Glomerular visceral epithelial cell (primary cell): ENCODE measurements around the gene DCX.
A peak's percentile ranks its signal among the peaks of the same experiment; 100 is the strongest.

Experiments used
- DNase-seq: peaks from one replicate; pipeline ENCODE4 v3.0.0-alpha.2; 2016; ENCODE audit errors: extremely low spot score

Gene DCX

GRCh38 chrX:111411983-111412382 lies at the start of gene DCX:
TSS of gene DCX (minus strand) at chrX:111412192. CDS start at chrX:111410398, 1,794 bp downstream.
- no peak for DNase-seq

- DNase-seq, result no peak
Observed at GRCh38 chrX:111460607-111461006, 48.6 kb upstream of the DCX start.

GRCh38 chrX:111447298-111447697 lies 35.3 kb upstream of the DCX start:
- DNase-seq, result peak; percentile 1

- peak; percentile 13 for DNase-seq
Observed at GRCh38 chrX:111445485-111445884, 33.5 kb upstream of the DCX start.

GRCh38 chrX:111444881-111445280 lies 32.9 kb upstream of the DCX start:
- DNase-seq, result no peak

- DNase-seq, result no peak
Observed at GRCh38 chrX:111443946-111444345, 32.0 kb upstream of the DCX start.

- no peak for DNase-seq
Observed at GRCh38 chrX:111442791-111443190, 30.8 kb upstream of the DCX start.

GRCh38 chrX:111435469-111435868 lies 23.5 kb upstream of the DCX start:
- DNase-seq, result no peak

- DNase-seq, result no peak
Observed at GRCh38 chrX:111431001-111431400, 19.0 kb upstream of the DCX start.

GRCh38 chrX:111411557-111411956 lies 435 bp downstream of the DCX start:
- DNase-seq, result no peak

GRCh38 chrX:111410590-111411078 lies 1.4 kb downstream of the DCX start:
- no peak for DNase-seq

GRCh38 chrX:111409326-111409725 lies 2.7 kb downstream of the DCX start:
- DNase-seq, result no peak

- DNase-seq, result no peak
Observed at GRCh38 chrX:111407948-111408347, 4.0 kb downstream of the DCX start.

- DNase-seq, result no peak
Observed at GRCh38 chrX:111402344-111402743, 9.6 kb downstream of the DCX start.

- no peak for DNase-seq
Observed at GRCh38 chrX:111395149-111395548, 16.8 kb downstream of the DCX start.

- DNase-seq, result no peak
Observed at GRCh38 chrX:111394569-111394968, 17.4 kb downstream of the DCX start.

GRCh38 chrX:111387470-111388070 lies 24.4 kb downstream of the DCX start:
- no peak for DNase-seq

GRCh38 chrX:111386615-111387233 lies 25.3 kb downstream of the DCX start:
- DNase-seq, result no peak

- no peak for DNase-seq
Observed at GRCh38 chrX:111386077-111386476, 25.9 kb downstream of the DCX start.

GRCh38 chrX:111382277-111382676 lies 29.7 kb downstream of the DCX start:
- DNase-seq, result no peak

GRCh38 chrX:111376897-111377578 lies 35.0 kb downstream of the DCX start:
- no peak for DNase-seq

- DNase-seq, result no peak
Observed at GRCh38 chrX:111376486-111376885, 35.5 kb downstream of the DCX start.

GRCh38 chrX:111375747-111376146 lies 36.2 kb downstream of the DCX start:
- DNase-seq, result no peak
